C4-2B (cell line): ENCODE results near the gene BBC3.

ENCODE experiments used
- ZFX ChIP-seq: fragments of 450-650 bp; IDR thresholded peaks from 2 replicates; pipeline ENCODE4 v1.6.1; 2017
- TF ChIP-seq, protein P1 (sequence below): fragments of 450-650 bp; conservative IDR thresholded peaks from 2 replicates; pipeline ENCODE4 v1.5.1; 2017; ENCODE audit warnings: mild to moderate bottlenecking

DNA sequence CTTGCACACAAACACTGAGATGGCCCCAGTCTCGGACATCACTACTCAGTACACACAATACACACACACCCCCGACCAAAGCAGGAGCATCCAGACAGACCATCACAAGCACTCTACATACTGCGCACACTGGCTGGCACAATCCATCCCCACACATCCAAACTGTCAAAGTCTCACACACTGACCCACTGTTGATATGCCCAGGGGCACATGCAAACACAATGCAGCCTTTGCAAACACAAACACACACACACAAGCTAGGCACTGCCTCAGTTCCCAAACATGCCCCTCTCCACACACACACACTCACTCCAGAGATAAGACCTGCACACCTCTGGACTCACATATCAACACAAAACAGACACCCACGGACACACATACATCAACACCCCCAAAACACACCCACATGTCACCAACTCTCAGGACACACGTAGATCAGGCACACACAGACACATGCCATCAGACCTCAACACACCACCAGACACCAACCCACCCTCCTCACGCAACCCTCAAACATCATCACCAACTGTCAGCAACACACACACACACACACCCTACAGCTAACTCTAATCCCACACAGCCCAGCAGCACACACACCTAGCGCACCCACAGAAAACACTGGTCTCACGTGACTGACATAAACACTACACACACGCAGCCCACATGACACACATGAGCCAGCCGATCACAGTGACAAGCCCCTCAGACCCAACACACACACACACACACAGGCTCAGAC lies 1.9 kb downstream of the BBC3 start:
- TF ChIP-seq, protein P1, sequence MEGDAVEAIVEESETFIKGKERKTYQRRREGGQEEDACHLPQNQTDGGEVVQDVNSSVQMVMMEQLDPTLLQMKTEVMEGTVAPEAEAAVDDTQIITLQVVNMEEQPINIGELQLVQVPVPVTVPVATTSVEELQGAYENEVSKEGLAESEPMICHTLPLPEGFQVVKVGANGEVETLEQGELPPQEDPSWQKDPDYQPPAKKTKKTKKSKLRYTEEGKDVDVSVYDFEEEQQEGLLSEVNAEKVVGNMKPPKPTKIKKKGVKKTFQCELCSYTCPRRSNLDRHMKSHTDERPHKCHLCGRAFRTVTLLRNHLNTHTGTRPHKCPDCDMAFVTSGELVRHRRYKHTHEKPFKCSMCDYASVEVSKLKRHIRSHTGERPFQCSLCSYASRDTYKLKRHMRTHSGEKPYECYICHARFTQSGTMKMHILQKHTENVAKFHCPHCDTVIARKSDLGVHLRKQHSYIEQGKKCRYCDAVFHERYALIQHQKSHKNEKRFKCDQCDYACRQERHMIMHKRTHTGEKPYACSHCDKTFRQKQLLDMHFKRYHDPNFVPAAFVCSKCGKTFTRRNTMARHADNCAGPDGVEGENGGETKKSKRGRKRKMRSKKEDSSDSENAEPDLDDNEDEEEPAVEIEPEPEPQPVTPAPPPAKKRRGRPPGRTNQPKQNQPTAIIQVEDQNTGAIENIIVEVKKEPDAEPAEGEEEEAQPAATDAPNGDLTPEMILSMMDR, result no peak
- TF ChIP-seq ZFX, result no peak
